Stimulated activated CD8-positive, alpha-beta memory T cell treated with anti-CD3 and anti-CD28 coated beads, Interleukin-15, amount 100 ng/mL, for 24 hours (primary cell): ENCODE data around the gene CLUH.

Experiments used
- DNase-seq: peaks from one replicate; pipeline ENCODE4 v3.0.0-alpha.2; 2020; ENCODE audit warnings: low read depth

CLUH gene

GRCh38 chr17:2721603-2722002 is 10.0 kb upstream of the CLUH start:
- no peak for DNase-seq

- DNase-seq: no peak
Measured at GRCh38 chr17:2719861-2720260, 8.3 kb upstream of the CLUH start.

- no peak for DNase-seq
Measured at GRCh38 chr17:2718150-2718938, 6.8 kb upstream of the CLUH start.

- DNase-seq: no peak
Measured at GRCh38 chr17:2716649-2717048, 5.1 kb upstream of the CLUH start.

DNA sequence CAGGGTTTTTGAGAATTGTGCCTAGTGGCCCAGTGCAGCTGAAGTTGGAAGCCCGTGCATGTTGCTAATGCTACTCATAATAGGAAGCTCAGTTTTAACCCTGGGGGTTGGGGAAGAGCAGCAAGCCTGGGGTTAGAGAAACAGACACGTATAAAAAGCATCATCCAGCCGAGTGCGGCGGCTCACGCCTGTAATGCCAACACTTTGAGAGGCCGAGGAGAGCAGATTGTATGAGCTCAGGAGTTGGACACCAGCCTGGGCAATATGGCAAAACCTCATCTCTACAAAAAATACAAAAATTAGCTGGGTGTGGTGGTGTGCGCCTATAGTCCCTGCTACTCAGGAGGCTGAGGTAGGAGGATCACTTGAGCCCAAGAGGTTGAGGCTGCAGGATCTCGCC is 2.3 kb upstream of the CLUH start:
- DNase-seq: no peak

GRCh38 chr17:2712300-2713043 is 908 bp upstream of the CLUH start:
- no peak for DNase-seq

- DNase-seq: no peak
Measured at GRCh38 chr17:2710803-2711607, 559 bp downstream of the CLUH start.

GRCh38 chr17:2710071-2710802 is 1.3 kb downstream of the CLUH start:
- DNase-seq: no peak

- DNase-seq: no peak
Measured at GRCh38 chr17:2709183-2709661, 2.3 kb downstream of the CLUH start.

DNA sequence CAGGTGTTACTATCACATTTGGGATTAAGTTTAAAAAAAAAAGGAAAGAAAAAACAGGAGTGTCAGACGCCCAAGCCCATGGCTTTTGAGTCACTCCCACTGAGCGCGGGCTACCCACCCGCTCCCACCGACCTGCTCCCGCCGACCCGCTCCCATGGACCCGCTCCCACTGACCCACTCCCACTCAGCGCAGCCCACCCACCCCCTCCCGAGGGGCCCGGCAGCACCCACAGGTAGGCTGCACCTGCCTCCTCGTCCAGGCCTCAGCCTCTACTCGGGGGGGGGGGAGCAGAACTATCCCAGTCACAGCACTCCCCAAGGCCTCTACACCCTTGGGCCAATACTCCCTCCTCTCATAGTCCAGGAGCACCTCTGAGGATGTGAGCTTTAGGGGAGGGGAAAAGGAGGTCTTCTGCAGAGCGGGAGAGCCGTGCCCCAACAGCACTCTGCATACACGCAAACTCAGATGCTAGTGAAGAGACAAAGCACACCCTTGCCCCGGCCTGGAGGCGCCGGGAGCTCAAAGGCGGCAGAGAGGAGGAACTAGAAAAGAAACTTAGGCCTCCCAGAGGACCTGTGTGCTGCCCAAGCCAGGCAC is 2.9 kb downstream of the CLUH start:
- no peak for DNase-seq

DNA sequence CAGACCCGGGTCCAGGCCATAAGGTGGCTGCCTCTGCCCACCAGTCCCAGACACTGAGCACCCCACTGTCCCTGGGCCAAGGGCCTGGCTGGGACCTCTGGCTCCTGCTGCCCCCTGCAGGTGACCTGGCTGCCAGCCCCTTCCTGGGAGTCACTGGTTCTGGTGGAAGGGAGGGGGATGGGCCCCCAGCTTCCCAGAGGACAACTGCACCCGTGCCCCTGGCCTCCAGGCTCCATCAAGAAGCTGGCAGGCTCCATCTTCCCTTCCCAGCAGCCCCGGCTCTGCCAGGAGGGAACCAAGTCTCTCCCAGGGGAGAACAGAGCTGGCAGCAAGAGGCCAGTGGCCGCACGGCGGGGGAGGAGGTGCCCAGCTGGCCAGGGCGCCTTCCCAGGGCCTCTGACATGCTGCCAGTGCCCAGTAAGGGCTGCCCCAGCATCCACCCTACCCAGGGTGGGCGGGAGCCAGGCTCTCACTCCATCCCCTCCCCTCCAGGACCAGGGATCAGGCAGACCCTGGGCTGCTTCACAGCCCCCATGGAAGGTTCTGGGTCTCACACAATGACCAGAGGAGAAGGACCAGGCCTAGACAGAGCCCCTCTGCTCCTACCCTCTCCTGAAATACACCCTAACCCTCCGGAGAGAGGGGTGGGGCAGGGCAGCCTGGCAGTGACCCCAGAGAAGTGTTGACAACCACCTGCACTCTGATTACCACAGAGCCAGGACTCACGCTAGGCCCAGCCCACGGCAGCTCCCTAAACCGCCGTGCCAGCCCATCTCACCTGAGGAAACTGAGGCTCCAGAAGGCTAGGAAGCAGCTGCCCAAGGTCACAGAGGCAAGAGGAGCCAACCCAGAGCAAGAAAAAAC is 3.6 kb downstream of the CLUH start:
- DNase-seq: no peak

GRCh38 chr17:2706911-2707510 is 4.6 kb downstream of the CLUH start:
- DNase-seq: no peak

DNA sequence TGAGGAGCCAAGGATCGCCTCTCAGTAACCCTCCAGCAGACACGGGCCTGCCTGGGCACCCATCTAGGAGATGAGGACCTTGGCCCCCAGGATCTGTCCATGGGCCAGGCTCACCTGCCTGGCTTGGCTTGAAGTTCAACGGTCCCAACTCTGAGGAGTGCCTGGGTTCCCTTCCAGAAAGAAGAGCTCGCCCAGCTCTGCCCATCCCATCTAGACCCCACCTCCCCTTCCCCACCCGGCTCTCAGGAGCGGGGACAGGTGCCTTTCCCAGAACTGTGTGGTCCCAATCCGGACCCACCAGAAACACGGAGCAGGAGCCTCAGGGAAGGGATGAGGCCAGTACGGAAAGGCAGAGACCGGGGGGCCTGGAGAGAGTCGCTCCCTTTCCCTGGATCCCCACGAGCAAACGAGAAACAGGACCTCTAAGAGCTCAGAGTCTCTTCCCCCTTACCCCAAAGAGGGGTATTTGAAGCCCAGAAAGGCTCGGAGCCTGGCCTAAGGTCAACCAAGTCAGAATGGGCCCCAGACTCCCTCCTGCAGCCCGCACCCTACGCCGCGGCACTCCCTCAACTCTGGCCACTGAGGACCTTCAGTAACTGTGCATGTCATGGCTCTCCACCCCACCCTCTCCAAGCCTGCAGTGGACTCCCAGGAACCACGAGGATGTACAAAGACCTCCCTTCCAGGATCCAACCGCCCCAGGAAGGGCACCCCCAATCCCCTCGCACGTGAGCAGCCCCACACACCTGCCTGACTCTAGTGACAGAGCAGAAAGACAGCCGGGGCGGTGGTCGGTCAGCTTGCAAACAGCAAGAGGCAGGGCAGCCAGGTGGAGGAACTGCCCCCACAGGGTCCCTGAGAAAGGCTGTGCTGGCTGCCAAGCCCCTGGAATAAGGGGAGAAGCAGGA is 5.4 kb downstream of the CLUH start:
- no peak for DNase-seq

DNA sequence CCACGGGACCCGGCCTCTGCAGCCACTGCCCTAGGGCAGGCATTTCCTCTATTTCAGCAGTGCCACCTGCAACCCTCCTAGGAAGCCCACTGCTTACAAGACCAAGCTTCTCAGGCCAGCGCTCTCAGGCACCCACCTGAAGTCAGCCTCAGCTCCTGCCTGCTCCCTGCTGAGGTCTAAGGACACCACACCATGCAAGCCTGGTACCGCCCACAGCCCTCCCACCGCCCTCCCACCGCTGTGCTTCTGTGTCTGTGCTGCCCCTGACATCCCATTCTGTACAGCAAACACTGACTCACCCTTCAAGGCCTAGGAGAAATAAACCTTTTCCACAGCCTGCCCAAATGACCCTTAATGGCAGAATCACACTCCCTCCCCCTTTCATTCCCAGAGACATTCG is 6.3 kb downstream of the CLUH start:
- no peak for DNase-seq

DNA sequence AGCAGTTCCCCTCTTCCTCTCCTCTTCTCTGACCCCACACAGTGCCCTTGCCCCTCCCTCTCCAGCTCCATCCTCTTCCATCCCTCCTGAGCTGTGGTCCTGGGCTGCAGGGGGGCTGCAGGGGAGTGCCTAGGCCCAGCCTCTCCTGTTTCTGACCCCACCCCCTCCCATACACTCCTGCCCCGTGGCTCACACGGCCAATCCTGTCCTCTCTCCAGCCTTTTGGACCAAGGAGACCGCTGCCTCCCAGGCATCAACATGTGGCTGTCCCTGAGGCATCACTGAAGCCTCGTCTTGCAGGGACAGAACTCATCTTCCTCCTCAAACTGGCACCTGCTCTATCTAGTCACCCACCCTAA is 6.7 kb downstream of the CLUH start:
- DNase-seq: no peak

GRCh38 chr17:2704031-2704889 is 7.3 kb downstream of the CLUH start:
- no peak for DNase-seq

DNA sequence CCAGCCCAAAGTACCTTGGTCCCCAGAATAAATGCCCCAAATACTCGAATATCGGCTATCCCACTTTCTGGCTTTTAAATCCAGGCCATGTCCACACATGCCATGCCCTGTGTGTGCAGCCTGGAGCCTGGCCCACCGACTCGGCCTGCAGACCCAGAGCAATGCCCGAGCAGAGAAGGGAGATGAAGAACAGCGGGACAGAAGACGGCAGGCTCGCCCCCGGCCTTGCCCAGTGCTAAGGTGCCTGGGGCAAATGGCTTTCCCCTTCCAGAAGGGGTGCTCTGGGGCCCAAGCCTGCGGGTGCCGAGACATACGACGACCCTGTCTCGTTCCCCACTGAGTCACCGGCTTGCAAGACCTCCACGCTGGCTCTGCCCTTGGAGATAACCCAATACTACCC is 8.0 kb downstream of the CLUH start:
- DNase-seq: no peak

GRCh38 chr17:2703181-2703580 is 8.4 kb downstream of the CLUH start:
- no peak for DNase-seq
